Breast epithelium (tissue), 4 donors: ENCODE results near the gene SMARCA4. TPM values are rescaled to one million over a fixed set of nuclear protein-coding genes. Genes with fewer than 3 reads are reported as not detected.
"Not testable (repeated sequence)": the region's sequence is repeated elsewhere in the genome, so short reads cannot be mapped to it uniquely, and the experiment has no call there.

Source experiments
- DNase-seq, 2 donors: peaks; one replicate each; pipeline ENCODE4 v3.0.0-alpha.2; 2019; ENCODE audit warnings: low spot score in 2 of 2
- H3K27ac ChIP-seq, 2 donors: fragments of 200-600 bp; sonication (generic) in 1 of 2; one replicate each; pipeline ENCODE4 v1.5.1; 2016 to 2019; ENCODE audit warnings: mild to moderate bottlenecking in 1 of 2
- H3K27me3 ChIP-seq, 2 donors: fragments of 200-600 bp; sonication (generic) in 1 of 2; one replicate each; pipeline versions ENCODE4 v1.5.1 to v1.6.0; 2017 to 2019; ENCODE audit warnings: control low read depth in 1 of 2, mild to moderate bottlenecking in 1 of 2
- H3K36me3 ChIP-seq: fragments of 200-600 bp; one replicate; pipeline ENCODE4 v1.5.1; 2019
- H3K4me1 ChIP-seq, 2 donors: fragments of 200-600 bp; sonication (generic); one replicate each; pipeline ENCODE4 v1.5.1; 2016 to 2019; ENCODE audit warnings: control low read depth in 1 of 2
- H3K4me3 ChIP-seq, 3 donors: fragments of 200-600 bp; sonication (generic); 1 replicate in 2 of 3; 2 replicates in 1 of 3; pipeline ENCODE4 v1.5.1; 2016 to 2019; ENCODE audit warnings: mild to moderate bottlenecking in 3 of 3, moderate library complexity in 2 of 3
- H3K9me3 ChIP-seq, 2 donors: fragments of 200-600 bp; sonication (generic) in 1 of 2; one replicate each; pipeline ENCODE4 v1.5.1; 2016 to 2019; ENCODE audit warnings: control low read depth in 1 of 2
- POLR2A ChIP-seq: fragments of 450-650 bp; IDR thresholded peaks from one replicate; pipeline ENCODE4 v1.6.1; 2016; ENCODE audit warnings: antibody characterized with exemption, mild to moderate bottlenecking, moderate library complexity
- POLR2AphosphoS5 ChIP-seq, 3 donors: sonication (generic); formaldehyde crosslinking; IDR thresholded peaks; one replicate each; pipeline ENCODE4 v1.6.1; 2017; ENCODE audit warnings: antibody characterized with exemption in 3 of 3
- intact Hi-C: fragments of 100-400 bp; cut with DNase I; formaldehyde crosslinking; loops from one replicate; pipeline ENCODE4 v1.15.1; 2023; ENCODE audit warnings: low total_unique reads
- total RNA-seq, 3 donors: library from RNA; depleted of rRNA; stranded (reverse); fragments of >200 nt; gene quantifications; one replicate each; pipeline ENCODE4 v1.1.0, GENCODE V29; 2016
- TF ChIP-seq, protein P1 (sequence below), 3 donors: fragments of 450-650 bp; IDR thresholded peaks; one replicate each; pipeline ENCODE4 v1.5.1; 2016 to 2017; ENCODE audit warnings: antibody characterized with exemption in 3 of 3, mild to moderate bottlenecking in 3 of 3, moderate library complexity in 3 of 3

Gene SMARCA4
- total RNA-seq, 3 donors from 2014 or later: 36.8 to 78.3 (median 72.4) TPM

DNA sequence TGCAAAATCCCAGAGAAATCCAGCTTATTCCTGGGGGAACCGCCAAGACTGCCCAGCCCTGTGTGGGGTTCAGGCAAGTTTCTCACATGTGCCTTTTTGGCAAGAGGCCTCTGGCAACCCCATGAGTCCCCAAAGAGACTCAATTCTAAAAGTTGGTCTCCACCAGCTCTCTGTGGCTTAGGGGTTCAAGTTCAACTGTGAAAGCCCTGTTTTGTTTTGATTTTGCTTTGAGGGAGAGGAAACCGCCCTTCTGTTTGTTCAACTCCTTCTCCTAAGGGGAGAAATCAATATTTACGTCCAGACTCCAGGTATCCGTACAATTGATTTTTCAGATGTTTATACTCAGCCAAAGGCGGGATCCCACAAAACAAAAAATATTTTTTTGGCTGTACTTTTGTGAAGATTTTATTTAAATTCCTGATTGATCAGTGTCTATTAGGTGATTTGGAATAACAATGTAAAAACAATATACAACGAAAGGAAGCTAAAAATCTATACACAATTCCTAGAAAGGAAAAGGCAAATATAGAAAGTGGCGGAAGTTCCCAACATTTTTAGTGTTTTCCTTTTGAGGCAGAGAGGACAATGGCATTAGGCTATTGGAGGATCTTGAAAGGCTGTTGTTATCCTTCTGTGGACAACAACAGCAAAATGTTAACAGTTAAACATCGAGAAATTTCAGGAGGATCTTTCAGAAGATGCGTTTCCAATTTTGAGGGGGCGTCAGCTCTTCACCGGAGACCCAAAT lies 127.8 kb downstream of the SMARCA4 start:
- no peaks in the 10 kb centered on the region for H3K36me3 ChIP-seq
- H3K4me3 ChIP-seq: peak overlapping the region; percentile 53 to 81 (median 62)
- peaks cover 7 to 13% of the 10 kb centered on the region in 2 donors for H3K4me1 ChIP-seq
- intact Hi-C loops: no loop called here
- H3K27ac ChIP-seq: peak overlapping the region; percentile 98 to 99
- no peaks in the 10 kb centered on the region for H3K9me3 ChIP-seq
- no peaks in the 10 kb centered on the region for H3K27me3 ChIP-seq
- peak in 1 of 3 donors; percentile 13 for TF ChIP-seq POLR2AphosphoS5 (IDR thresholded peaks at IDR 0.05)
- TF ChIP-seq POLR2A: no peak
- TF ChIP-seq, protein P1, sequence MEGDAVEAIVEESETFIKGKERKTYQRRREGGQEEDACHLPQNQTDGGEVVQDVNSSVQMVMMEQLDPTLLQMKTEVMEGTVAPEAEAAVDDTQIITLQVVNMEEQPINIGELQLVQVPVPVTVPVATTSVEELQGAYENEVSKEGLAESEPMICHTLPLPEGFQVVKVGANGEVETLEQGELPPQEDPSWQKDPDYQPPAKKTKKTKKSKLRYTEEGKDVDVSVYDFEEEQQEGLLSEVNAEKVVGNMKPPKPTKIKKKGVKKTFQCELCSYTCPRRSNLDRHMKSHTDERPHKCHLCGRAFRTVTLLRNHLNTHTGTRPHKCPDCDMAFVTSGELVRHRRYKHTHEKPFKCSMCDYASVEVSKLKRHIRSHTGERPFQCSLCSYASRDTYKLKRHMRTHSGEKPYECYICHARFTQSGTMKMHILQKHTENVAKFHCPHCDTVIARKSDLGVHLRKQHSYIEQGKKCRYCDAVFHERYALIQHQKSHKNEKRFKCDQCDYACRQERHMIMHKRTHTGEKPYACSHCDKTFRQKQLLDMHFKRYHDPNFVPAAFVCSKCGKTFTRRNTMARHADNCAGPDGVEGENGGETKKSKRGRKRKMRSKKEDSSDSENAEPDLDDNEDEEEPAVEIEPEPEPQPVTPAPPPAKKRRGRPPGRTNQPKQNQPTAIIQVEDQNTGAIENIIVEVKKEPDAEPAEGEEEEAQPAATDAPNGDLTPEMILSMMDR (IDR thresholded peaks at IDR 0.05): no peak
- no peak for DNase-seq

DNA sequence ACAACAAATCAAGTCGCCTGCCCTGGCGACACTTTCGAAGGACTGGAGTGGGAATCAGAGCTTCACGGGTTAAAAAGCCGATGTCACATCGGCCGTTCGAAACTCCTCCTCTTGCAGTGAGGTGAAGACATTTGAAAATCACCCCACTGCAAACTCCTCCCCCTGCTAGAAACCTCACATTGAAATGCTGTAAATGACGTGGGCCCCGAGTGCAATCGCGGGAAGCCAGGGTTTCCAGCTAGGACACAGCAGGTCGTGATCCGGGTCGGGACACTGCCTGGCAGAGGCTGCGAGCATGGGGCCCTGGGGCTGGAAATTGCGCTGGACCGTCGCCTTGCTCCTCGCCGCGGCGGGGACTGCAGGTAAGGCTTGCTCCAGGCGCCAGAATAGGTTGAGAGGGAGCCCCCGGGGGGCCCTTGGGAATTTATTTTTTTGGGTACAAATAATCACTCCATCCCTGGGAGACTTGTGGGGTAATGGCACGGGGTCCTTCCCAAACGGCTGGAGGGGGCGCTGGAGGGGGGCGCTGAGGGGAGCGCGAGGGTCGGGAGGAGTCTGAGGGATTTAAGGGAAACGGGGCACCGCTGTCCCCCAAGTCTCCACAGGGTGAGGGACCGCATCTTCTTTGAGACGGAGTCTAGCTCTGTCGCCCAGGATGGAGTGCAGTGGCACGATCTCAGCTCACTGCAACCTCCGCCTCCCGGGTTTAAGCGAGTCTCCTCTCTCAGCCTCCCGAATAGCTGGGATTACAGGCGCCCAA lies 128.6 kb downstream of the SMARCA4 start, which contains the start of gene LDLR:
Gene LDLR, plus strand, starts transcription at position 210 of the 760 bp plus-strand sequence. Its CDS starts 86 bp downstream, at position 296.
- intact Hi-C loops: no loop called here
- Histone ChIP-seq H3K27ac (peak within 1 kb of the TSS; percentile 98 to 99), H3K9me3 (no peaks in the 10 kb centered on the region), H3K27me3 (no peaks in the 10 kb centered on the region), H3K4me3 (peak within 1 kb of the TSS; percentile 53 to 81 (median 62)), H3K4me1 (peaks cover 3 to 13% of the 10 kb centered on the region in 2 donors), H3K36me3 (no peaks in the 10 kb centered on the region)
- TF ChIP-seq POLR2A: peak; percentile 69
- TF ChIP-seq, protein P1 (IDR thresholded peaks at IDR 0.05): peak in 1 of 3 donors; percentile 7
- peak; percentile 87 to 96 (median 90) for TF ChIP-seq POLR2AphosphoS5 (IDR thresholded peaks at IDR 0.05)
- peak; percentile 87 to 90 for DNase-seq

DNA sequence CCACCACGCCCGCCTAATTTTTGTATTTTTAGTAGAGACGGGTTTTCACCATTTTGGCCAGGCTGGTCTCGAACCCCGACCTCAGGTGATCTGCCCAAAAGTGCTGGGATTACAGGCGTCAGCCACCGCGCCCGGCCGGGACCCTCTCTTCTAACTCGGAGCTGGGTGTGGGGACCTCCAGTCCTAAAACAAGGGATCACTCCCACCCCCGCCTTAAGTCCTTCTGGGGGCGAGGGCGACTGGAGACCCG lies 129.1 kb downstream of the SMARCA4 start:
- peak overlapping the region; percentile 53 to 81 (median 62) for H3K4me3 ChIP-seq
- H3K27me3 ChIP-seq, intact Hi-C loops, H3K9me3 ChIP-seq, DNase-seq, H3K36me3 ChIP-seq: not testable (repeated sequence)
- TF ChIP-seq, protein P1 (IDR thresholded peaks at IDR 0.05): peak in 1 of 3 donors; percentile 2
- H3K4me1 ChIP-seq: peaks cover 3 to 13% of the 10 kb centered on the region in 2 donors
- H3K27ac ChIP-seq: peak overlapping the region; percentile 98 to 99

DNA sequence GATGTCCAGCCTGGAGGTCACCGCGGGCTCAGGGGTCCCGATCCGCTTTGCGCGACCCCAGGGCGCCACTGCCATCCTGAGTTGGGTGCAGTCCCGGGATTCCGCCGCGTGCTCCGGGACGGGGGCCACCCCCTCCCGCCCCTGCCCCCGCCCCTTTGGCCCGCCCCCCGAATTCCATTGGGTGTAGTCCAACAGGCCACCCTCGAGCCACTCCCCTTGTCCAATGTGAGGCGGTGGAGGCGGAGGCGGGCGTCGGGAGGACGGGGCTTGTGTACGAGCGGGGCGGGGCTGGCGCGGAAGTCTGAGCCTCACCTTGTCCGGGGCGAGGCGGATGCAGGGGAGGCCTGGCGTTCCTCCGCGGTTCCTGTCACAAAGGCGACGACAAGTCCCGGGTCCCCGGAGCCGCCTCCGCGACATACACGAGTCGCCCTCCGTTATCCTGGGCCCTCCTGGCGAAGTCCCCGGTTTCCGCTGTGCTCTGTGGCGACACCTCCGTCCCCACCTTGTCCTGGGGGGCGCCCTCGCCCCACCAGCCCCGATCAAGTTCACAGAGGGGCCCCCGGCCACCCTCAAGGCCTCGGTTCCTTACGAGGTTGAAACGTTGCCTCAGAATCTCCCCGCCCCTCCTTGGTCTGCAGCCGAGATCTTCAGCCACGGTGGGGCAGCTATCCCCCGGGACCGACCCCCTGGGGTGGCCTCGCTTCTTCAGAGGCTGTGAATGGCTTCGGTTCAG lies 129.6 kb downstream of the SMARCA4 start:
- H3K4me1 ChIP-seq: peaks cover 3 to 12% of the 10 kb centered on the region in 2 donors

More for the DNA sequence above, 129.6 kb downstream of the SMARCA4 start:
- peak overlapping the region; percentile 98 to 99 for H3K27ac ChIP-seq
- H3K36me3 ChIP-seq: no peaks in the 10 kb centered on the region
- H3K27me3 ChIP-seq: no peaks in the 10 kb centered on the region
- no peaks in the 10 kb centered on the region for H3K9me3 ChIP-seq
- DNase-seq: peak; percentile 99
- peak overlapping the region; percentile 53 to 81 (median 62) for H3K4me3 ChIP-seq
- intact Hi-C loops: no loop called here
- peak; percentile 94 for TF ChIP-seq POLR2A
- TF ChIP-seq, protein P1 (IDR thresholded peaks at IDR 0.05): no peak
- TF ChIP-seq POLR2AphosphoS5 (IDR thresholded peaks at IDR 0.05): peak; percentile 65 to 97 (median 93)
